IMR-90 (cell line): Measurements from ENCODE around the gene PRPF4. TPM values are rescaled to one million over a fixed set of nuclear protein-coding genes. Genes with fewer than 3 reads are reported as not detected.

Source experiments
- ATAC-seq: fragments of 200-7000 bp; cut with Tn5 transposase; 2 replicates; pipeline ENCODE4 v1.9.1; 2020; ENCODE audit warnings: low read depth, mild to moderate bottlenecking, moderate library complexity
- BruUV-seq: library from RNA; stranded (reverse); fragments of 400-500 nt; replicated peaks from 2 replicates; lab custom pipeline; 2021; lab: Mats Ljungman, UMichigan
- CTCF ChIA-PET: fragments of 300-600 bp; formaldehyde crosslinking; extraction: SDS; loops from one replicate; lab custom pipeline; 2021; ENCODE audit warnings: antibody characterized with exemption; lab: Yijun Ruan, JAX
- POLR2A ChIA-PET: fragments of 300-600 bp; sonication (Branson Sonifier 250); formaldehyde crosslinking; loops from one replicate; lab custom pipeline; 2022; ENCODE audit warnings: antibody characterized with exemption; ENCODE audit not compliant: unreplicated experiment; lab: Charles Lee
- DNase-seq: peaks from one replicate; pipeline ENCODE4 v3.0.0; 2013
- H2AFZ ChIP-seq: replicated peaks from 2 replicates; pipeline ENCODE3; 2013; ENCODE audit warnings: low read length, mild to moderate bottlenecking; ENCODE audit not compliant: poor library complexity
- H2AK5ac ChIP-seq: 2 replicates; pipeline ENCODE4 v1.6.1; 2013; ENCODE audit warnings: low read depth, low read length, inconsistent platforms
- H2AK9ac ChIP-seq: replicated peaks from 2 replicates; pipeline ENCODE3; 2013; ENCODE audit warnings: mild to moderate bottlenecking, low read depth, low read length, moderate library complexity; ENCODE audit not compliant: poor library complexity
- H2BK120ac ChIP-seq: 2 replicates; pipeline ENCODE4 v1.6.1; 2013; ENCODE audit warnings: low read depth, low read length, inconsistent platforms
- H2BK15ac ChIP-seq: 3 replicates; pipeline ENCODE4 v1.6.1; 2013; ENCODE audit warnings: low read depth, low read length, inconsistent platforms
- H2BK20ac ChIP-seq: 2 replicates; pipeline ENCODE4 v1.6.1; 2013; ENCODE audit warnings: low read depth, mild to moderate bottlenecking, inconsistent platforms, low read length, moderate library complexity
- H2BK5ac ChIP-seq: 2 replicates; pipeline ENCODE4 v1.6.1; 2013; ENCODE audit warnings: mild to moderate bottlenecking, low read depth, low read length, inconsistent platforms; ENCODE audit not compliant: poor library complexity, severe bottlenecking
- H3K14ac ChIP-seq: replicated peaks from 2 replicates; pipeline ENCODE4 v1.6.1; 2013; ENCODE audit warnings: low read depth, low read length, inconsistent platforms
- H3K18ac ChIP-seq: 2 replicates; pipeline ENCODE4 v1.6.1; 2013; ENCODE audit warnings: low read depth, low read length, control low read depth
- H3K23ac ChIP-seq: 2 replicates; pipeline ENCODE4 v1.6.1; 2013; ENCODE audit warnings: low read depth, low read length, inconsistent platforms
- H3K27ac ChIP-seq: 2 replicates; pipeline ENCODE4 v1.5.1; 2013; ENCODE audit warnings: mild to moderate bottlenecking, control low read depth, low read length; ENCODE audit not compliant: insufficient read depth
- H3K27me3 ChIP-seq: 2 replicates; pipeline ENCODE4 v1.6.1; 2013; ENCODE audit warnings: low read length; ENCODE audit not compliant: control insufficient read depth, insufficient read depth
- H3K36me3 ChIP-seq: 2 replicates; pipeline ENCODE4 v1.6.1; 2013; ENCODE audit warnings: low read length, mixed read lengths; ENCODE audit not compliant: control insufficient read depth, insufficient read depth
- H3K4ac ChIP-seq: 2 replicates; pipeline ENCODE4 v1.6.1; 2013; ENCODE audit warnings: low read depth, low read length, inconsistent platforms
- H3K4me1 ChIP-seq: 2 replicates; pipeline ENCODE4 v1.6.1; 2013; ENCODE audit warnings: low read length, mixed read lengths; ENCODE audit not compliant: control insufficient read depth, insufficient read depth
- H3K4me2 ChIP-seq: 2 replicates; pipeline ENCODE4 v1.6.1; 2013; ENCODE audit warnings: low read depth, mild to moderate bottlenecking, control low read depth, low read length, moderate library complexity
- H3K4me3 ChIP-seq: 2 replicates; pipeline ENCODE4 v1.5.1; 2013; ENCODE audit warnings: low read depth, mild to moderate bottlenecking, control low read depth, low read length, moderate library complexity; ENCODE audit not compliant: insufficient read depth
- H3K56ac ChIP-seq: 2 replicates; pipeline ENCODE4 v1.6.1; 2013; ENCODE audit warnings: low read length, inconsistent platforms; ENCODE audit not compliant: insufficient read depth; ENCODE audit errors: extremely low read depth
- H3K79me1 ChIP-seq, 2 experiments: 2 replicates each; pipeline ENCODE4 v1.6.1; 2013; ENCODE audit warnings: low read length in 2 of 2, inconsistent platforms in 1 of 2, low read depth in 1 of 2
- H3K9ac ChIP-seq: 2 replicates; pipeline ENCODE4 v1.6.1; 2013; ENCODE audit warnings: low read depth, low read length, control low read depth
- H3K9me1 ChIP-seq: 2 replicates; pipeline ENCODE4 v1.6.1; 2013; ENCODE audit warnings: low read length, inconsistent platforms; ENCODE audit not compliant: insufficient read depth
- H3K9me3 ChIP-seq: 2 replicates; pipeline ENCODE4 v1.6.1; 2013; ENCODE audit warnings: low read length; ENCODE audit not compliant: control insufficient read depth, insufficient read depth
- H4K20me1 ChIP-seq: 2 replicates; pipeline ENCODE4 v1.6.1; 2013; ENCODE audit warnings: low read length, inconsistent platforms; ENCODE audit not compliant: insufficient read depth
- H4K5ac ChIP-seq: 2 replicates; pipeline ENCODE4 v1.6.1; 2013; ENCODE audit warnings: mild to moderate bottlenecking, low read depth, low read length, control low read depth
- H4K8ac ChIP-seq, 2 experiments: 2 replicates each; pipeline ENCODE4 v1.6.1; 2013; ENCODE audit warnings: low read depth in 2 of 2, low read length in 2 of 2, control low read depth in 1 of 2, inconsistent platforms in 1 of 2
- H4K91ac ChIP-seq: 2 replicates; pipeline ENCODE4 v1.6.1; 2013; ENCODE audit warnings: low read depth, low read length, inconsistent platforms; ENCODE audit not compliant: insufficient read depth
- BHLHE40 ChIP-seq: fragments of 150-350 bp; IDR thresholded peaks from 2 replicates; pipeline ENCODE4 v1.6.1; 2016; ENCODE audit warnings: mild to moderate bottlenecking, low read depth, low read length
- CEBPB ChIP-seq: IDR thresholded peaks from 2 replicates; pipeline ENCODE4 v1.6.1; 2012; ENCODE audit warnings: low read depth, low read length, improper control_type of control experiment
- CHD1 ChIP-seq: IDR thresholded peaks from 2 replicates; pipeline ENCODE4 v1.6.1; 2012; ENCODE audit warnings: low read depth, low read length, improper control_type of control experiment
- ELK1 ChIP-seq: fragments of 150-350 bp; IDR thresholded peaks from 2 replicates; pipeline ENCODE4 v1.6.1; 2016; ENCODE audit warnings: low read depth, mild to moderate bottlenecking, low read length, moderate library complexity, borderline replicate concordance
- FOS ChIP-seq: fragments of 150-350 bp; IDR thresholded peaks from 2 replicates; pipeline ENCODE4 v1.6.1; 2016; ENCODE audit warnings: low read depth, low read length
- MAFK ChIP-seq: IDR thresholded peaks from 2 replicates; pipeline ENCODE4 v1.6.1; 2012; ENCODE audit warnings: low read depth, low read length, improper control_type of control experiment
- MAZ ChIP-seq: IDR thresholded peaks from 2 replicates; pipeline ENCODE4 v1.6.1; 2012; ENCODE audit warnings: low read depth, mild to moderate bottlenecking, low read length, improper control_type of control experiment, moderate library complexity, borderline replicate concordance
- MXI1 ChIP-seq: IDR thresholded peaks from 2 replicates; pipeline ENCODE4 v1.6.1; 2012; ENCODE audit warnings: low read depth, mild to moderate bottlenecking, low read length, moderate library complexity, borderline replicate concordance
- NFE2L2 ChIP-seq: fragments of 150-350 bp; IDR thresholded peaks from 2 replicates; pipeline ENCODE4 v1.6.1; 2016; ENCODE audit warnings: low read depth, mild to moderate bottlenecking, low read length
- POLR2A ChIP-seq: IDR thresholded peaks from 2 replicates; pipeline ENCODE4 v1.6.1; 2012; ENCODE audit warnings: mild to moderate bottlenecking, low read depth, low read length
- RAD21 ChIP-seq: IDR thresholded peaks from 2 replicates; pipeline ENCODE4 v1.6.1; 2012; ENCODE audit warnings: low read length, improper control_type of control experiment
- RCOR1 ChIP-seq: IDR thresholded peaks from 2 replicates; pipeline ENCODE4 v1.6.1; 2012; ENCODE audit warnings: mild to moderate bottlenecking, low read length, improper control_type of control experiment; ENCODE audit not compliant: insufficient replicate concordance
- RFX5 ChIP-seq: IDR thresholded peaks from 2 replicates; pipeline ENCODE4 v1.8.0; 2012; ENCODE audit warnings: low read depth, mild to moderate bottlenecking, low read length, moderate library complexity
- SMC3 ChIP-seq: fragments of 150-350 bp; IDR thresholded peaks from 2 replicates; pipeline ENCODE4 v1.6.1; 2016; ENCODE audit warnings: low read depth, mild to moderate bottlenecking, antibody characterized with exemption, low read length, moderate library complexity
- WGBS, 2 experiments: methylation state at CpG; one replicate each; pipeline versions ENCODE4 v1.1.5 to v1.1.7; 2013; ENCODE audit warnings: missing lambda C conversion rate in 2 of 2; ENCODE audit not compliant: insufficient read length in 1 of 2; ENCODE audit errors: extremely low coverage in 2 of 2; 5-methylcytosine and 5-hydroxymethylcytosine counted together
- dilution Hi-C: fragments of 300-500 bp; cut with HindIII; formaldehyde crosslinking; loops from one replicate; pipeline ENCODE4 v1.14.3; 2018; ENCODE audit warnings: low sequenced_read_pairs; ENCODE audit not compliant: unreplicated experiment
- in situ Hi-C: fragments of 300-500 bp; cut with MboI; formaldehyde crosslinking; loops from 3 replicates; pipeline ENCODE4 v1.14.3; 2019; ENCODE audit warnings: low sequenced_read_pairs, inconsistent platforms, mixed read lengths
- intact Hi-C: fragments of 100-400 bp; cut with micrococcal nuclease; formaldehyde crosslinking; loops from 2 replicates; pipeline ENCODE4 v1.10.0; 2022
- polyA plus RNA-seq, 3 experiments: library from polyadenylated mRNA; depleted of rRNA; stranded (reverse); fragments of >200 nt; gene quantifications; 2 replicates each; pipeline ENCODE4 v1.2.3, GENCODE V29; 2012; ENCODE audit warnings: low replicate concordance in 1 of 3
- total RNA-seq: library from RNA; depleted of rRNA; stranded (reverse); fragments of >200 nt; gene quantifications from 2 replicates; pipeline ENCODE4 v1.2.3, GENCODE V29; 2012
- TF ChIP-seq, protein P1 (sequence below): conservative IDR thresholded peaks from 2 replicates; pipeline ENCODE4 v1.5.1; 2012; ENCODE audit warnings: mild to moderate bottlenecking, low read depth, low read length, improper control_type of control experiment
- TF ChIP-seq, protein P2 (sequence below): fragments of 150-350 bp; IDR thresholded peaks from 2 replicates; pipeline ENCODE4 v1.6.1; 2017; ENCODE audit warnings: mild to moderate bottlenecking, antibody characterized with exemption, low read length, low read depth

Gene PRPF4
- total and polyA plus RNA-seq, 2 of the 4 experiments (the other 2 are of a cell fraction), result 21.4 to 38.0 TPM

DNA sequence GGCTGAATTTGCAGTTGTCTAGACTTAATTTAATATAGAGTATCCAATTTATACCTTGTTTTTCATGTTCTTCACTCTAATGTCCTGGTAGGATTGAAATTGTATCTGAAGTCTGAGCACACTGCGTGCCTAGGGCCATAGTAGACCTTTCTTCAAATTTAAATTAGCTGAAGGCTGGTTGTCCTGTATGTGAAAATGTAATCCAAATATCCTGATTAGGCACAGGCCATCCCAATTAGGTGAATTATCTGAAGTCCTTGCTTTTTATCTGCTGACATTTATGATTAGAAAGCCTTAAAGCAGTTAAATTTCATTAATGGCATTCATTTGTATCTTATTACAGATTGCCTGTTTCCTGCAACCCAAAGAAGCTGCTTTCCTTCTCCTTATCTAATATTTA is 20.5 kb upstream of the PRPF4 start:
- Histone ChIP-seq H2BK20ac (no peak overlapping the region), H3K4me3 (no peak overlapping the region), H4K91ac (no peak overlapping the region), H3K27ac (no peak overlapping the region), H2BK5ac (no peak overlapping the region), H2BK15ac (no peak overlapping the region), H4K5ac (no peak overlapping the region), H3K4me2 (no peak overlapping the region), H3K9ac (no peak overlapping the region), H4K20me1 (peaks cover 8% of the 10 kb centered on the region; the same call in 1 of the 2 replicates), H3K18ac (no peak overlapping the region), H3K9me3 (peaks cover 2% of the 10 kb centered on the region; the same call in 1 of the 2 replicates), H3K9me1 (peaks cover 3% of the 10 kb centered on the region; the same call in 1 of the 2 replicates), H3K36me3 (peaks cover 15% of the 10 kb centered on the region), H3K4me1 (no peaks in the 10 kb centered on the region), H2BK120ac (no peak overlapping the region), H3K79me1 (peaks cover 4 to 27% of the 10 kb centered on the region in 2 experiments; a peak in 3 of 4 replicates), H2AK9ac (no peak overlapping the region), H3K56ac (no peak overlapping the region), H4K8ac (no peak overlapping the region), H3K14ac (no peak overlapping the region), H3K4ac (no peak overlapping the region), H2AK5ac (no peak overlapping the region), H3K23ac (no peak overlapping the region), H3K27me3 (no peaks in the 10 kb centered on the region), H2AFZ (no peak overlapping the region)
- intact Hi-C loops (no loop called here), dilution Hi-C loops (no loop called here), in situ Hi-C loops (no loop called here)
- POLR2A ChIA-PET, result no interaction called here
- CTCF ChIA-PET, result no interaction called here
- no CpG with 5 or more reads among the region's 1 CpG for WGBS, 2 experiments
- ATAC-seq, result no peak
- TF ChIP-seq SMC3 (no peak), MXI1 (no peak), RFX5 (no peak), MAFK (no peak), MAZ (no peak), NFE2L2 (no peak), ELK1 (no peak), FOS (no peak), POLR2A (no peak), CEBPB (no peak), CHD1 (no peak), BHLHE40 (no peak), RCOR1 (no peak), RAD21 (no peak)
- TF ChIP-seq, protein P1, sequence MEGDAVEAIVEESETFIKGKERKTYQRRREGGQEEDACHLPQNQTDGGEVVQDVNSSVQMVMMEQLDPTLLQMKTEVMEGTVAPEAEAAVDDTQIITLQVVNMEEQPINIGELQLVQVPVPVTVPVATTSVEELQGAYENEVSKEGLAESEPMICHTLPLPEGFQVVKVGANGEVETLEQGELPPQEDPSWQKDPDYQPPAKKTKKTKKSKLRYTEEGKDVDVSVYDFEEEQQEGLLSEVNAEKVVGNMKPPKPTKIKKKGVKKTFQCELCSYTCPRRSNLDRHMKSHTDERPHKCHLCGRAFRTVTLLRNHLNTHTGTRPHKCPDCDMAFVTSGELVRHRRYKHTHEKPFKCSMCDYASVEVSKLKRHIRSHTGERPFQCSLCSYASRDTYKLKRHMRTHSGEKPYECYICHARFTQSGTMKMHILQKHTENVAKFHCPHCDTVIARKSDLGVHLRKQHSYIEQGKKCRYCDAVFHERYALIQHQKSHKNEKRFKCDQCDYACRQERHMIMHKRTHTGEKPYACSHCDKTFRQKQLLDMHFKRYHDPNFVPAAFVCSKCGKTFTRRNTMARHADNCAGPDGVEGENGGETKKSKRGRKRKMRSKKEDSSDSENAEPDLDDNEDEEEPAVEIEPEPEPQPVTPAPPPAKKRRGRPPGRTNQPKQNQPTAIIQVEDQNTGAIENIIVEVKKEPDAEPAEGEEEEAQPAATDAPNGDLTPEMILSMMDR, result no peak
- TF ChIP-seq, protein P2, sequence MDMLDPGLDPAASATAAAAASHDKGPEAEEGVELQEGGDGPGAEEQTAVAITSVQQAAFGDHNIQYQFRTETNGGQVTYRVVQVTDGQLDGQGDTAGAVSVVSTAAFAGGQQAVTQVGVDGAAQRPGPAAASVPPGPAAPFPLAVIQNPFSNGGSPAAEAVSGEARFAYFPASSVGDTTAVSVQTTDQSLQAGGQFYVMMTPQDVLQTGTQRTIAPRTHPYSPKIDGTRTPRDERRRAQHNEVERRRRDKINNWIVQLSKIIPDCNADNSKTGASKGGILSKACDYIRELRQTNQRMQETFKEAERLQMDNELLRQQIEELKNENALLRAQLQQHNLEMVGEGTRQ, result no peak
- no peak for DNase-seq
- BruUV-seq, result no TSS peak
